ENCODE results near the gene ABL1. TPM values are rescaled to one million over a fixed set of nuclear protein-coding genes. Genes with fewer than 3 reads are reported as not detected.

Gene ABL1
- total RNA-seq, 1 donor from 2014 or later, result 113 TPM

DNA sequence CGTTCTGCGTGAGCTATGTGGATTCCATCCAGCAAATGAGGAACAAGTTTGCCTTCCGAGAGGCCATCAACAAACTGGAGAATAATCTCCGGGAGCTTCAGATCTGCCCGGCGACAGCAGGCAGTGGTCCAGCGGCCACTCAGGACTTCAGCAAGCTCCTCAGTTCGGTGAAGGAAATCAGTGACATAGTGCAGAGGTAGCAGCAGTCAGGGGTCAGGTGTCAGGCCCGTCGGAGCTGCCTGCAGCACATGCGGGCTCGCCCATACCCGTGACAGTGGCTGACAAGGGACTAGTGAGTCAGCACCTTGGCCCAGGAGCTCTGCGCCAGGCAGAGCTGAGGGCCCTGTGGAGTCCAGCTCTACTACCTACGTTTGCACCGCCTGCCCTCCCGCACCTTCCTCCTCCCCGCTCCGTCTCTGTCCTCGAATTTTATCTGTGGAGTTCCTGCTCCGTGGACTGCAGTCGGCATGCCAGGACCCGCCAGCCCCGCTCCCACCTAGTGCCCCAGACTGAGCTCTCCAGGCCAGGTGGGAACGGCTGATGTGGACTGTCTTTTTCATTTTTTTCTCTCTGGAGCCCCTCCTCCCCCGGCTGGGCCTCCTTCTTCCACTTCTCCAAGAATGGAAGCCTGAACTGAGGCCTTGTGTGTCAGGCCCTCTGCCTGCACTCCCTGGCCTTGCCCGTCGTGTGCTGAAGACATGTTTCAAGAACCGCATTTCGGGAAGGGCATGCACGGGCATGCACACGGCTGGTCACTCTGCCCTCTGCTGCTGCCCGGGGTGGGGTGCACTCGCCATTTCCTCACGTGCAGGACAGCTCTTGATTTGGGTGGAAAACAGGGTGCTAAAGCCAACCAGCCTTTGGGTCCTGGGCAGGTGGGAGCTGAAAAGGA lies 50.7 kb downstream of the ABL1 start:
- no peak overlapping the region for H3K27ac ChIP-seq (ENCODE audit: low read depth, low read length)
- H3K4me2 ChIP-seq (ENCODE audit: low read length), result no peak overlapping the region
- peaks cover 56% of the 10 kb centered on the region for H3K36me3 ChIP-seq (ENCODE audit: insufficient read depth, low read length)
- no peak overlapping the region for H3K9ac ChIP-seq (ENCODE audit: low read length)
- H3K9me3 ChIP-seq (ENCODE audit: insufficient read depth, low read depth, low read length), result no peaks in the 10 kb centered on the region
- Mint-ChIP-seq H3K4me1 (ENCODE audit: low read depth, unreplicated experiment) (peaks cover 7% of the 10 kb centered on the region), H3K36me3 (ENCODE audit: low read depth, unreplicated experiment) (peaks cover 19% of the 10 kb centered on the region), H3K27ac (ENCODE audit: unreplicated experiment) (peak overlapping the region; percentile 66), H3K9me3 (ENCODE audit: unreplicated experiment) (no peaks in the 10 kb centered on the region), H3K4me3 (ENCODE audit: unreplicated experiment) (peak overlapping the region; percentile 54), H3K27me3 (ENCODE audit: low read depth, unreplicated experiment) (no peaks in the 10 kb centered on the region)
- H4K20me1 ChIP-seq (ENCODE audit: insufficient read depth, low read length), result peaks cover 90% of the 10 kb centered on the region
- H3K79me2 ChIP-seq (ENCODE audit: insufficient read depth, low read length), result peaks cover 38% of the 10 kb centered on the region
- no peak for DNase-seq (ENCODE audit: low read depth)
- no peaks in the 10 kb centered on the region for H3K4me1 ChIP-seq (ENCODE audit: insufficient read depth, low read length)
- H3K27me3 ChIP-seq (ENCODE audit: insufficient read depth, low read length), result no peaks in the 10 kb centered on the region
- H3K4me3 ChIP-seq (ENCODE audit: insufficient read depth, low read depth, low read length), result no peak overlapping the region
- no peak for TF ChIP-seq EZH2 (IDR thresholded peaks at IDR 0.05; ENCODE audit: insufficient read depth, low read length)
- TF ChIP-seq, protein P1, sequence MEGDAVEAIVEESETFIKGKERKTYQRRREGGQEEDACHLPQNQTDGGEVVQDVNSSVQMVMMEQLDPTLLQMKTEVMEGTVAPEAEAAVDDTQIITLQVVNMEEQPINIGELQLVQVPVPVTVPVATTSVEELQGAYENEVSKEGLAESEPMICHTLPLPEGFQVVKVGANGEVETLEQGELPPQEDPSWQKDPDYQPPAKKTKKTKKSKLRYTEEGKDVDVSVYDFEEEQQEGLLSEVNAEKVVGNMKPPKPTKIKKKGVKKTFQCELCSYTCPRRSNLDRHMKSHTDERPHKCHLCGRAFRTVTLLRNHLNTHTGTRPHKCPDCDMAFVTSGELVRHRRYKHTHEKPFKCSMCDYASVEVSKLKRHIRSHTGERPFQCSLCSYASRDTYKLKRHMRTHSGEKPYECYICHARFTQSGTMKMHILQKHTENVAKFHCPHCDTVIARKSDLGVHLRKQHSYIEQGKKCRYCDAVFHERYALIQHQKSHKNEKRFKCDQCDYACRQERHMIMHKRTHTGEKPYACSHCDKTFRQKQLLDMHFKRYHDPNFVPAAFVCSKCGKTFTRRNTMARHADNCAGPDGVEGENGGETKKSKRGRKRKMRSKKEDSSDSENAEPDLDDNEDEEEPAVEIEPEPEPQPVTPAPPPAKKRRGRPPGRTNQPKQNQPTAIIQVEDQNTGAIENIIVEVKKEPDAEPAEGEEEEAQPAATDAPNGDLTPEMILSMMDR (IDR thresholded peaks at IDR 0.05; ENCODE audit: insufficient read depth, low read depth, low read length), result no peak
- no peak for FAIRE-seq
- no peak overlapping the region for H2AFZ ChIP-seq (ENCODE audit: low read depth, low read length)

DNA sequence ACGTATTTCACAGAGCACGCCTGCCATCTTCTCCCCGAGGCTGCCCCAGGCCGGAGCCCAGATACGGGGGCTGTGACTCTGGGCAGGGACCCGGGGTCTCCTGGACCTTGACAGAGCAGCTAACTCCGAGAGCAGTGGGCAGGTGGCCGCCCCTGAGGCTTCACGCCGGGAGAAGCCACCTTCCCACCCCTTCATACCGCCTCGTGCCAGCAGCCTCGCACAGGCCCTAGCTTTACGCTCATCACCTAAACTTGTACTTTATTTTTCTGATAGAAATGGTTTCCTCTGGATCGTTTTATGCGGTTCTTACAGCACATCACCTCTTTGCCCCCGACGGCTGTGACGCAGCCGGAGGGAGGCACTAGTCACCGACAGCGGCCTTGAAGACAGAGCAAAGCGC lies 51.9 kb downstream of the ABL1 start:
- peaks cover 47% of the 10 kb centered on the region for H3K36me3 ChIP-seq (ENCODE audit: insufficient read depth, low read length)
- no peaks in the 10 kb centered on the region for H3K9me3 Mint-ChIP-seq (ENCODE audit: unreplicated experiment)
- DNase-seq (ENCODE audit: low read depth), result no peak
- H3K27me3 ChIP-seq (ENCODE audit: insufficient read depth, low read length), result no peaks in the 10 kb centered on the region
- peaks cover 13% of the 10 kb centered on the region for H3K36me3 Mint-ChIP-seq (ENCODE audit: low read depth, unreplicated experiment)
- H3K4me1 ChIP-seq (ENCODE audit: insufficient read depth, low read length), result no peaks in the 10 kb centered on the region
- H3K9me3 ChIP-seq (ENCODE audit: insufficient read depth, low read depth, low read length), result no peaks in the 10 kb centered on the region
- H4K20me1 ChIP-seq (ENCODE audit: insufficient read depth, low read length), result peaks cover 91% of the 10 kb centered on the region
- peak overlapping the region; percentile 47 for H3K27ac Mint-ChIP-seq (ENCODE audit: unreplicated experiment)
- H3K4me3 ChIP-seq (ENCODE audit: insufficient read depth, low read depth, low read length), result no peak overlapping the region
- no peak for TF ChIP-seq EZH2 (IDR thresholded peaks at IDR 0.05; ENCODE audit: insufficient read depth, low read length)
- TF ChIP-seq, protein P1 (IDR thresholded peaks at IDR 0.05; ENCODE audit: insufficient read depth, low read depth, low read length), result no peak
- no peak overlapping the region for H3K27ac ChIP-seq (ENCODE audit: low read depth, low read length)
- no peak overlapping the region for H3K9ac ChIP-seq (ENCODE audit: low read length)
- FAIRE-seq, result no peak
- H3K4me2 ChIP-seq (ENCODE audit: low read length), result no peak overlapping the region
- H3K27me3 Mint-ChIP-seq (ENCODE audit: low read depth, unreplicated experiment), result no peaks in the 10 kb centered on the region
- H3K4me1 Mint-ChIP-seq (ENCODE audit: low read depth, unreplicated experiment), result peaks cover 7% of the 10 kb centered on the region
- H3K79me2 ChIP-seq (ENCODE audit: insufficient read depth, low read length), result peaks cover 41% of the 10 kb centered on the region
- H2AFZ ChIP-seq (ENCODE audit: low read depth, low read length), result no peak overlapping the region
- peak overlapping the region; percentile 45 for H3K4me3 Mint-ChIP-seq (ENCODE audit: unreplicated experiment)

All from astrocyte (in vitro differentiated cells and primary cell).